ENCODE measurements around the gene TBX15.

DNA sequence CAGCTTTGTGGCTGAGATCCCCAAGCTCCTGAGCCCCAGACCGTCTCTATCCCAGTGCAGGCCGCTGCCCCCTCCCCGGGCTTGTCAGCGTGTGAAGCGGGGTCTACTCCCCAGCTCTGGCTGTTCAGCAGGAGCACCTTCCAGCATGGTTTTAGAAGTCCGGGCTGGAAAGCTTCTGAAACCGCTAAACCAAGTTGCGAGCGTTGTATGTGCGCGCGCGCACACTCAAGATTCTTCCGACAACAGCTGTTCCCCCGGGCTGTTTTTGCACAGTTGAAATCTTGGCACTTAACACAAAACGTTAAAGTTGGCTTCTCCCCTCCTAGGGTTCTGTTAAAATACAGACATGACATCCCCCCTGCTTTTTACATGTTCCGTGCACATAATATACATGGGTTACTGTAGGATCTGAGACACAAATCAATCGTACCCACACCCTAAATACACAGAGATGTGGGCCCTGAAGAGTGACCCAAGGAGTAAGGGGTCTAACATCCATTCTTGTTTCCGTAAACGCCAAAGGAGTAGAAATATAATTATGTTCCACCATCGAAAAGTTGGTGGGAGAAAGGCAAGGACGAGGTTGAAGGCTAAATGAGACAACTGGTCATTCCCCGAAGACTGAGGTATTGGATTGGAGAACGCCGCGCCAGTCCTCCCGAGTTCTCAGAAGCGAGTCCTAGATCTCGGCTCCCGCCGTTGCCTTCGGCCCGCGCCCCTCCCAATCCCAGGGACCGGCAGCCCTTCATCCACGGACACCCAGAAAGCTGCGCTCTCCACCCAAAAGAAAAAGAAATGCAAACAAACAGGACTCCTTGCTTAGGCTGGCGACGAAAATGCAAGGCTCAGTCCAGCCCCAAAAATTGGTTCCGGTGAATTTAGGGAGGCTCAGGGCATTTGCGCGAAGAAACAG, 1.3 kb downstream of the TBX15 start:
- TF ChIP-seq, protein P1, sequence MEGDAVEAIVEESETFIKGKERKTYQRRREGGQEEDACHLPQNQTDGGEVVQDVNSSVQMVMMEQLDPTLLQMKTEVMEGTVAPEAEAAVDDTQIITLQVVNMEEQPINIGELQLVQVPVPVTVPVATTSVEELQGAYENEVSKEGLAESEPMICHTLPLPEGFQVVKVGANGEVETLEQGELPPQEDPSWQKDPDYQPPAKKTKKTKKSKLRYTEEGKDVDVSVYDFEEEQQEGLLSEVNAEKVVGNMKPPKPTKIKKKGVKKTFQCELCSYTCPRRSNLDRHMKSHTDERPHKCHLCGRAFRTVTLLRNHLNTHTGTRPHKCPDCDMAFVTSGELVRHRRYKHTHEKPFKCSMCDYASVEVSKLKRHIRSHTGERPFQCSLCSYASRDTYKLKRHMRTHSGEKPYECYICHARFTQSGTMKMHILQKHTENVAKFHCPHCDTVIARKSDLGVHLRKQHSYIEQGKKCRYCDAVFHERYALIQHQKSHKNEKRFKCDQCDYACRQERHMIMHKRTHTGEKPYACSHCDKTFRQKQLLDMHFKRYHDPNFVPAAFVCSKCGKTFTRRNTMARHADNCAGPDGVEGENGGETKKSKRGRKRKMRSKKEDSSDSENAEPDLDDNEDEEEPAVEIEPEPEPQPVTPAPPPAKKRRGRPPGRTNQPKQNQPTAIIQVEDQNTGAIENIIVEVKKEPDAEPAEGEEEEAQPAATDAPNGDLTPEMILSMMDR (IDR thresholded peaks at IDR 0.05) = no peak
- TF ChIP-seq EZH2 (IDR thresholded peaks at IDR 0.05) = no peak
